ENCODE measurements around the gene MEF2C. TPM values are rescaled to one million over a fixed set of nuclear protein-coding genes. Genes with fewer than 3 reads are reported as not detected.

MEF2C gene
- total and polyA plus RNA-seq, 2 experiments from 2014 or later = 3.2 to 3.4 TPM

DNA sequence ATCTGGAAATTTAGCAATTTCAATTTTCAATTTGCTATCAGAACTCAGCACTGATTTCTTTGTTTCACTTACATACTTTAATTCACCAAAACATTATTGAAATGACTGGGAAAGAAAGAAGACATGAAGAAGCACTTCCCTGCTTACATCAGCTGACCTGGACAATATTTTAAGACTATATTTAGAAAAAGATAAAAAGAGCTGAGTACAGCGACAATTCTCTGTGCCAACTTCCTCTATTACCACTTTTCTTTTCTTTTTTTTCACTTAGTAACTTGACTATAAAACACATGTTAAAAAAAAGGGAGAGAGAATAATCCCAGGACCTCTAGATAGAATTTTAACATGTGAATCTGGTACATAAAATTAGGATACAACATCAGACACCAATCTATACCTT lies 35.6 kb downstream of the MEF2C start:
- Histone ChIP-seq H3K4me2 (ENCODE audit: unreplicated experiment) (no peak overlapping the region), H3K4me3 (no peak overlapping the region), H3K79me2 (ENCODE audit: insufficient read depth) (no peaks in the 10 kb centered on the region), H4K20me1 (ENCODE audit: insufficient read depth) (no peaks in the 10 kb centered on the region), H3K27me3 (replicated peaks; ENCODE audit: insufficient read depth) (no peaks in the 10 kb centered on the region), H3K27ac (no peak overlapping the region), H3K9me3 (ENCODE audit: low read depth) (no peaks in the 10 kb centered on the region), H3K4me1 (ENCODE audit: insufficient read depth) (no peaks in the 10 kb centered on the region), H2AFZ (peak overlapping the region; percentile 21; the same call in 1 of the 2 replicates), H3K36me3 (ENCODE audit: low read depth) (no peaks in the 10 kb centered on the region), H3K9ac (no peak overlapping the region), H3F3A (ENCODE audit: insufficient read depth) (no peaks in the 10 kb centered on the region), H3K9me2 (ENCODE audit: insufficient read depth) (no peaks in the 10 kb centered on the region)
- no peak for TF ChIP-seq EZH2phosphoT487 (IDR thresholded peaks at IDR 0.05; ENCODE audit: insufficient read depth, low read depth)
- TF ChIP-seq EZH2 (IDR thresholded peaks at IDR 0.05; ENCODE audit: insufficient read depth, poor library complexity, severe bottlenecking) = no peak
- in situ Hi-C loops (cut with MboI) = no loop called here
- no peak for DNase-seq
- 22 to 31% methylated on average over 1 of the region's 1 CpG for WGBS, 2 experiments (ENCODE audit: low coverage in 1 of 2, low lambda C conversion rate in 2 of 2, missing lambda C conversion rate in 2 of 2)

GRCh38 chr5:88846434-88846833 lies 36.5 kb downstream of the MEF2C start:
- H3K79me2 ChIP-seq (ENCODE audit: insufficient read depth) = no peaks in the 10 kb centered on the region

GRCh38 chr5:88845081-88845697 lies 37.8 kb downstream of the MEF2C start:
- in situ Hi-C loops (cut with MboI) = no loop called here
- no peak overlapping the region for H3K27ac ChIP-seq
- no peaks in the 10 kb centered on the region for H3K4me1 ChIP-seq (ENCODE audit: insufficient read depth)
- 57 to 58% methylated on average over 8 of the region's 8 CpGs for whole genome bisulfite sequencing, 2 experiments (ENCODE audit: low coverage in 1 of 2, low lambda C conversion rate in 2 of 2, missing lambda C conversion rate in 2 of 2)
- TF ChIP-seq EZH2 (IDR thresholded peaks at IDR 0.05; ENCODE audit: insufficient read depth, poor library complexity, severe bottlenecking) (no peak), EZH2phosphoT487 (IDR thresholded peaks at IDR 0.05; ENCODE audit: insufficient read depth, low read depth) (no peak)
- H2AFZ ChIP-seq = no peak overlapping the region
- no peaks in the 10 kb centered on the region for H3F3A ChIP-seq (ENCODE audit: insufficient read depth)
- H3K79me2 ChIP-seq (ENCODE audit: insufficient read depth) = no peaks in the 10 kb centered on the region
- H3K4me3 ChIP-seq = no peak overlapping the region
- no peaks in the 10 kb centered on the region for H3K9me2 ChIP-seq (ENCODE audit: insufficient read depth)
- H3K9ac ChIP-seq = no peak overlapping the region
- no peaks in the 10 kb centered on the region for H3K27me3 ChIP-seq (replicated peaks; ENCODE audit: insufficient read depth)
- no peaks in the 10 kb centered on the region for H4K20me1 ChIP-seq (ENCODE audit: insufficient read depth)
- DNase-seq = no peak
- H3K36me3 ChIP-seq (ENCODE audit: low read depth) = no peaks in the 10 kb centered on the region
- no peak overlapping the region for H3K4me2 ChIP-seq (ENCODE audit: unreplicated experiment)
- H3K9me3 ChIP-seq (ENCODE audit: low read depth) = no peaks in the 10 kb centered on the region

More at GRCh38 chr5:88846434-88846833, 36.5 kb downstream of the MEF2C start:
- DNase-seq = no peak
- no peaks in the 10 kb centered on the region for H3K27me3 ChIP-seq (replicated peaks; ENCODE audit: insufficient read depth)
- no peaks in the 10 kb centered on the region for H3K9me2 ChIP-seq (ENCODE audit: insufficient read depth)
- H4K20me1 ChIP-seq (ENCODE audit: insufficient read depth) = no peaks in the 10 kb centered on the region
- H3K9me3 ChIP-seq (ENCODE audit: low read depth) = no peaks in the 10 kb centered on the region
- no peaks in the 10 kb centered on the region for H3K36me3 ChIP-seq (ENCODE audit: low read depth)
- H2AFZ ChIP-seq = no peak overlapping the region
- H3K27ac ChIP-seq = no peak overlapping the region
- in situ Hi-C loops (cut with MboI) = no loop called here
- no peak overlapping the region for H3K9ac ChIP-seq
- H3K4me1 ChIP-seq (ENCODE audit: insufficient read depth) = no peaks in the 10 kb centered on the region
- no peak overlapping the region for H3K4me3 ChIP-seq
- WGBS, 2 experiments (ENCODE audit: low coverage in 1 of 2, low lambda C conversion rate in 2 of 2, missing lambda C conversion rate in 2 of 2) = 97 to 100% methylated on average over 1 of the region's 1 CpG
- no peak overlapping the region for H3K4me2 ChIP-seq (ENCODE audit: unreplicated experiment)
- no peaks in the 10 kb centered on the region for H3F3A ChIP-seq (ENCODE audit: insufficient read depth)
- TF ChIP-seq EZH2 (IDR thresholded peaks at IDR 0.05; ENCODE audit: insufficient read depth, poor library complexity, severe bottlenecking) (no peak), EZH2phosphoT487 (IDR thresholded peaks at IDR 0.05; ENCODE audit: insufficient read depth, low read depth) (no peak)

- H3F3A ChIP-seq (ENCODE audit: insufficient read depth) = no peaks in the 10 kb centered on the region
- no peak overlapping the region for H3K4me3 ChIP-seq
- no peaks in the 10 kb centered on the region for H3K36me3 ChIP-seq (ENCODE audit: low read depth)
- H3K27ac ChIP-seq = no peak overlapping the region
- TF ChIP-seq EZH2phosphoT487 (IDR thresholded peaks at IDR 0.05; ENCODE audit: insufficient read depth, low read depth) = no peak
- TF ChIP-seq EZH2 (IDR thresholded peaks at IDR 0.05; ENCODE audit: insufficient read depth, poor library complexity, severe bottlenecking) = no peak
- H3K27me3 ChIP-seq (replicated peaks; ENCODE audit: insufficient read depth) = no peaks in the 10 kb centered on the region
- WGBS, 2 experiments (ENCODE audit: low coverage in 1 of 2, low lambda C conversion rate in 2 of 2, missing lambda C conversion rate in 2 of 2) = 80 to 82% methylated on average over 4 of the region's 4 CpGs
- no peak for DNase-seq
- no peaks in the 10 kb centered on the region for H3K9me3 ChIP-seq (ENCODE audit: low read depth)
- H3K9ac ChIP-seq = no peak overlapping the region
- H3K9me2 ChIP-seq (ENCODE audit: insufficient read depth) = no peaks in the 10 kb centered on the region
- H4K20me1 ChIP-seq (ENCODE audit: insufficient read depth) = no peaks in the 10 kb centered on the region
- no peak overlapping the region for H3K4me2 ChIP-seq (ENCODE audit: unreplicated experiment)
- no peak overlapping the region for H2AFZ ChIP-seq
- H3K4me1 ChIP-seq (ENCODE audit: insufficient read depth) = no peaks in the 10 kb centered on the region
- no peaks in the 10 kb centered on the region for H3K79me2 ChIP-seq (ENCODE audit: insufficient read depth)
- in situ Hi-C loops (cut with MboI) = no loop called here
Measured at GRCh38 chr5:88842784-88843183, 40.2 kb downstream of the MEF2C start.

All from GM23248 (cell line).